ENCODE data around the gene PEAK3. TPM values are rescaled to one million over a fixed set of nuclear protein-coding genes. Genes with fewer than 3 reads are reported as not detected.

PEAK3 gene
- total RNA-seq, 2 donors from 2014 or later, result 0.66 to 0.78 TPM

DNA sequence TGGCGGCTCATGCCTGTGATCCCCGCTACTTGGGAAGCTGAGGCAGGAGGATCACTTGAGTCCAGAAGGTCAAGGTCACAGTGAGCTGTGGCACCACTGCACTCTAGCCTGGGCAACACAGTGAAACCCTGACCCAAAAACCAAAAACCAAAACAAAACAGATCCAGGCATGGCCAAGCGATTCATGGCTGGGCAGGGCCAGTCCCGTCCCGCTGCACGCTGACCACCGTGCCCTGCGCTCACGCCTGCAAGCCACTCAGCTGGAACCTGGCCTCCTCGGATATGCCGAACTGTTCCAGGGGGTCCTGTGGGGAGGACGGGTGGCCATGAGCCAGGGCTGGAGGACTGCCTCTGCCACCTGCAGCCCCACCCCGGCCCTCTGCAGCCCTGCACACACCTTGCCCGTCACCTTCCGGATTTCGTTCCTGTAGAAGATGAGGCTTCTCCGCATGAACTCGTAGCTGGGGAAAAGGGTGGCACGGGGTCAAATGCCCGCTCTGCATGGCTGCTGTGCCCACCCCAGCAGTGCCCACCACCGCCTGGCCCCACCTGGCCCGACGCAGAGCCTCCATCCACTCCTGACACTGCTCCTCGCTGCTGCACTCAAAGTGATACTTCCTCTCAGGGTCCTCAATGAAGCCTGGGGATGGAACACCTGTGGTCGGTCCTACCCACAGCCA lies 48.2 kb downstream of the PEAK3 start:
- Histone ChIP-seq H3K4me1 (peaks cover 43% of the 10 kb centered on the region), H3K4me3 (no peak overlapping the region), H3K9me3 (no peaks in the 10 kb centered on the region), H3K27ac (peak overlapping the region in 2 of 4 donors; percentile 26 to 29), H3K36me3 (replicated peaks in 1 of 2; ENCODE audit: insufficient read depth in 1 of 2, low read depth in 2 of 2) (peaks cover 4 to 8% of the 10 kb centered on the region in 2 donors), H3K27me3 (no peaks in the 10 kb centered on the region)
- DNase-seq (no peak), ATAC-seq (no peak)
- no peak for TF ChIP-seq CTCF (IDR thresholded peaks at IDR 0.05)
- TF ChIP-seq POLR2A (IDR thresholded peaks at IDR 0.05), result no peak
- intact Hi-C loops (cut with DNase I), result no loop called here
- WGBS, 2 donors, result 84 to 91% methylated on average over 20 to 25 of the region's 25 CpGs

DNA sequence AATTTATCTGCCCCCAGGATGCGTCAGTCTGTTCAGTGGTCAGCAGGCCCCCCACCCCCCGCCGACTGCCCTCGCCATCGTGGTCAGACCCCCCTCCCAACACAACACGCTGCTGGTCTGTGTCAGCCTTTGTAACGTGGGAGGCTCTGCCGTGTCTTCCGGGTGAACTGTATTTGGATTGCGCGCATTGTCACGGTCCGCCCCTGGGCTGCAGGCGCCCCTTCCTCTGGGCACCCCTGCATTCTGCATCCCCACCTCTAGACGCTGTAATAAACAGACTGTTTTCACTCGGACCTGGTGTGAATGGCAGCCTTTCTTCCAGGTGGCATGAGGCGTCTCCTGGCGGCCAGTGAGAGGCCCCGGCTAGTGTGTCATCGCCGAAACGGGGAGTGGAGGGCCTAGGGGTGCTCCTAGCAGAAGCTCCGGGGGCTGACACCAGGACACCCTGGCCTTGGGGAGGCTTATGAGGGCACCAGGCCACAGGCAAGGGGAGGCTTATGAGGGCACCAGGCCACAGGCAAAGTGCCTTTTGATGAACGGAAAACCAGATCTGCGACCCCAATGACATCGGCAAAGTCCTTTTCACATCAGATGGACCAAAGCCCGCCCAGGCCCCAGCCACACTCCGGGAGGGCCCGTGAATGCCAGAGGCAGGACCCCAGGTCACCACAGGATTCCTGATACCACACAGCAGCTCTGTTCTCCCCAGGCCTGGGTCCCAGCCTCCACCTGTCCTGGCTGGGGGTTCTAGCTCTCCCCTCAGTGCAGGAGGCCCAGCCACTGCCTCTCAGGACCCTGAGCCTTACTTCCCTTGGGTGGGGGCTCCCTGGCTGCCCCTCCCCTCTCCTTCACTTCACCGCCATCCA lies 49.5 kb downstream of the PEAK3 start:
- intact Hi-C loops (cut with DNase I), result no loop called here
- 85 to 89% methylated on average over 28 to 30 of the region's 30 CpGs for WGBS, 2 donors
- H3K4me1 ChIP-seq, result peaks cover 30% of the 10 kb centered on the region

DNA sequence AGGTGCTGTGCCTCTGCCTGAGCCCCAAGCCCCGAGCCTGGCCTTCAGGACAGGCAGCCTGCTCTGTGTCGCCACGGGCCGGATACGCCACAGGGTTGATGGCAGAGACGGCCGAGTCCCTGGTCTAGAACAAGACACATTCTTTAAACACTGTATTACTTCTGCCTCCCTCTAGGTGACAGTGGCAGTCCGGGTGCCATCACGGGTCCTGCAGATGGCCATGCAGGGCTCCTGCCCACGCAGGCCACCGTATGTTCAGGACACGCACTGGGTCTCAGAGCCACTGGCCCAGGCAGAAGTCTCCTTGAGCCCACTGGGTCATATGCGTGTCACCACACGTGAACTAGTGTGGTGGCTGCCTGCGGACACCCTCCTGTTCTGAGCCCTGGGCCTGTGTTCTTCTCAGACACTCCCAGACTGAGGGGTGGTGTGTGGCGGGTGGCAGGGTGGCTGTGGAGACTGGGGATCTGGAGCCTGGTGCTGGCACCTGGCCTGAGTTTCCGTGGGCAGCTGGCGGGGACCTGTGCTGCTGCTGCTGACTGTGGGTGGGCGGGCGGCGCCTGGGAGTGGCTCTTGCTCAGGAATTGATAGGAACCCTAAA lies 50.3 kb downstream of the PEAK3 start:
- Histone ChIP-seq H3K27me3 (no peaks in the 10 kb centered on the region), H3K4me3 (no peak overlapping the region), H3K9me3 (no peaks in the 10 kb centered on the region), H3K27ac (peak overlapping the region in 1 of 4 donors; percentile 3), H3K36me3 (replicated peaks in 1 of 2; ENCODE audit: insufficient read depth in 1 of 2, low read depth in 2 of 2) (peaks cover 8 to 10% of the 10 kb centered on the region in 2 donors), H3K4me1 (peaks cover 27% of the 10 kb centered on the region)
- TF ChIP-seq CTCF (IDR thresholded peaks at IDR 0.05) (no peak), POLR2A (IDR thresholded peaks at IDR 0.05) (peak in 1 of 3 donors; percentile 14)
- WGBS, 2 donors, result 71 to 76% methylated on average over 10 to 20 of the region's 21 CpGs
- DNase-seq, result no peak
- ATAC-seq, result no peak
- intact Hi-C loops (cut with DNase I), result no loop called here

More for the DNA sequence above, 49.5 kb downstream of the PEAK3 start:
- Histone ChIP-seq H3K27ac (peak overlapping the region in 1 of 4 donors; percentile 29), H3K36me3 (replicated peaks in 1 of 2; ENCODE audit: insufficient read depth in 1 of 2, low read depth in 2 of 2) (peaks cover 4 to 8% of the 10 kb centered on the region in 2 donors), H3K4me3 (no peak overlapping the region), H3K9me3 (no peaks in the 10 kb centered on the region), H3K27me3 (no peaks in the 10 kb centered on the region)
- TF ChIP-seq CTCF (IDR thresholded peaks at IDR 0.05) (no peak), POLR2A (IDR thresholded peaks at IDR 0.05) (no peak)
- DNase-seq (no peak), ATAC-seq (no peak)

- peaks cover 8 to 15% of the 10 kb centered on the region in 2 donors for H3K36me3 ChIP-seq (replicated peaks in 1 of 2; ENCODE audit: insufficient read depth in 1 of 2, low read depth in 2 of 2)
- no peak for ATAC-seq
These were observed 51.0 kb downstream of the PEAK3 start for GRCh38 chr19:2230807-2231533.

More at GRCh38 chr19:2230807-2231533, 51.0 kb downstream of the PEAK3 start:
- 60 to 71% methylated on average over 2 to 12 of the region's 12 CpGs for WGBS, 2 donors
- Histone ChIP-seq H3K27ac (peak overlapping the region in 2 of 4 donors; percentile 3 to 38), H3K27me3 (no peaks in the 10 kb centered on the region), H3K4me1 (peaks cover 27% of the 10 kb centered on the region), H3K9me3 (no peaks in the 10 kb centered on the region), H3K4me3 (no peak overlapping the region)
- no peak for DNase-seq
- TF ChIP-seq CTCF (IDR thresholded peaks at IDR 0.05), result no peak
- no peak for TF ChIP-seq POLR2A (IDR thresholded peaks at IDR 0.05)
- intact Hi-C loops (cut with DNase I), result no loop called here
